ENCODE measurements around the gene CETN1. TPM values are rescaled to one million over a fixed set of nuclear protein-coding genes. Genes with fewer than 3 reads are reported as not detected.

The CETN1 gene
- total RNA-seq, 1 donor from 2014 or later = not detected

GRCh38 chr18:581096-581495 is 916 bp downstream of the CETN1 start:
- no peak for TF ChIP-seq CTCF (IDR thresholded peaks at IDR 0.05; ENCODE audit: insufficient read depth, low read length, poor library complexity, severe bottlenecking)
- no peak for DNase-seq (ENCODE audit: low read depth)
- H3K36me3 ChIP-seq (ENCODE audit: control insufficient read depth, insufficient read depth, low read length) = no peaks in the 10 kb centered on the region
- H3K4me3 ChIP-seq (ENCODE audit: low read depth, low read length) = no peak overlapping the region
- H3K27me3 ChIP-seq (ENCODE audit: control insufficient read depth, insufficient read depth, low read length) = no peaks in the 10 kb centered on the region

DNA sequence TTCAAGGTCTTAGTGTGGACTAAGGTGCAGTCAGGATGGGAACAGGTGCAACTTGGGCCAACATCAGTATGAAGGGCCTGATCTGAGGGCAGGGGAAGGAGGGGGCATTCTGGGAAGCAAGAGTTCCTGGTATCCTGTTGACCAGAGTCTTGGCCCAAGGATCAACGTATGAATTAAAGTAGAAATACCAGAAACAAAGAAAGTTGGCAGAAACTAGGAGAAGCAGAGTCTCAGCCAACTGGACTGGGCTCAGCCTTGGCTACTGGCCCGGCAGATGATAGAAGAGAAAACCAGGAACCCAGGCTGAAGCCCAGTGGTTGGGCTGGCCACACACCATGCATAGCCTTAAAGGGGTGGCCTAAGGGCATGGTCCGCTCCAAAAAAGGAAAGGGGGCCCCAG is 2.3 kb downstream of the CETN1 start:
- TF ChIP-seq CTCF (IDR thresholded peaks at IDR 0.05; ENCODE audit: insufficient read depth, low read length, poor library complexity, severe bottlenecking) = no peak
- Histone ChIP-seq H3K27me3 (ENCODE audit: control insufficient read depth, insufficient read depth, low read length) (no peaks in the 10 kb centered on the region), H3K36me3 (ENCODE audit: control insufficient read depth, insufficient read depth, low read length) (no peaks in the 10 kb centered on the region), H3K4me3 (ENCODE audit: low read depth, low read length) (no peak overlapping the region)
- no peak for DNase-seq (ENCODE audit: low read depth)

GRCh38 chr18:595068-595467 is 14.9 kb downstream of the CETN1 start:
- H3K4me3 ChIP-seq (ENCODE audit: low read depth, low read length) = no peak overlapping the region
- peaks cover 2% of the 10 kb centered on the region for H3K27me3 ChIP-seq (ENCODE audit: control insufficient read depth, insufficient read depth, low read length)
- DNase-seq (ENCODE audit: low read depth) = no peak
- TF ChIP-seq CTCF (IDR thresholded peaks at IDR 0.05; ENCODE audit: insufficient read depth, low read length, poor library complexity, severe bottlenecking) = no peak
- H3K36me3 ChIP-seq (ENCODE audit: control insufficient read depth, insufficient read depth, low read length) = no peaks in the 10 kb centered on the region

DNA sequence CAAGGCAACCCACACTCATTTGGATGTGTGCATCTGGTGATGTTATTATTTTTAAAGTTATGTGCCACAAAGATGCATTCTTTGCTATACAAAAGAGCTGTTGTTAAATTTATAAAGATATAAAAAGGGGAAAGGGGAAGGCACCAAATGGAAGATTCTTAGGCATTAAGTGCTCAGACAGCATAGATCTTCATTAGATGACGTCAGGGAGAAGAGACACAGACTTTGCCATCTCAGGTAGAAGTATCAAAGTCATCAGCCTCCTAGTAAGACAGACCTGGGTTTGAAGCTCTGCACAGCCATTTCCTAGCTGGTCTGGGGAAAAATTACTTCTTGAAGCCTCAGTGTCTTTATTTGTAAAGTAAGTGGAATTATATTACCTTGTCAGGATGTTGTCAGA is 15.4 kb downstream of the CETN1 start:
- no peak for TF ChIP-seq CTCF (IDR thresholded peaks at IDR 0.05; ENCODE audit: insufficient read depth, low read length, poor library complexity, severe bottlenecking)
- DNase-seq (ENCODE audit: low read depth) = no peak
- Histone ChIP-seq H3K36me3 (ENCODE audit: control insufficient read depth, insufficient read depth, low read length) (no peaks in the 10 kb centered on the region), H3K4me3 (ENCODE audit: low read depth, low read length) (no peak overlapping the region), H3K27me3 (ENCODE audit: control insufficient read depth, insufficient read depth, low read length) (peaks cover 2% of the 10 kb centered on the region)

DNA sequence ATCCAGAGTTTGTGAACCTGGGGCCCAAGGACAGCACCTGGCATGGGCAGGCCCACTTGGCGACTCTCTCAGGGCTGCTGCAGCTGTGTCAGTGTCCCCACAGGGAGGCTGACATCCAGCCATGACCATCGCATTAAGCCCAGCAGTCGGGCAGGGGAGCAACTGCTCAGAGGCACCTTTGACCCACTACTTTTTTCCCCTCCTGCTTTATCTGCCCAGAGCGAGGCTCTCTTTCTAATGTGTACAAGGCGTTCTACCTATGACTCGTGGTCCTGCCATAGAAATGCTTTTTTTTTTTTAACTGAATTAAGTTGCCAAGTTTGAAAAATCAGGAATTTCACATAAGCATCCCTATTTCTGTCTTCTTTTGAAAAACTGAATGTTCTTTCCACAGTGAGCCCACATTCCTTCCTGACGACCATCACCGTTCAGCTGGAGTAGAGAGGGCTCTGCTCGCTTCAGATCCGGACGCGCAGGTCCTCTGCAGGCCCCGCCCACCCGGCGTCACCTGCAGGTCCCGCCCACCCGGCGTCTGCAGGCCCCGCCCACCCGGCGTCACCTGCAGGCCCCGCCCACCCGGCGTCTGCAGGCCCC is 16.2 kb downstream of the CETN1 start:
- Histone ChIP-seq H3K4me3 (ENCODE audit: low read depth, low read length) (peak overlapping the region; percentile 15), H3K27me3 (ENCODE audit: control insufficient read depth, insufficient read depth, low read length) (peaks cover 2% of the 10 kb centered on the region), H3K36me3 (ENCODE audit: control insufficient read depth, insufficient read depth, low read length) (no peaks in the 10 kb centered on the region)
- TF ChIP-seq CTCF (IDR thresholded peaks at IDR 0.05; ENCODE audit: insufficient read depth, low read length, poor library complexity, severe bottlenecking) = no peak
- no peak for DNase-seq (ENCODE audit: low read depth)

DNA sequence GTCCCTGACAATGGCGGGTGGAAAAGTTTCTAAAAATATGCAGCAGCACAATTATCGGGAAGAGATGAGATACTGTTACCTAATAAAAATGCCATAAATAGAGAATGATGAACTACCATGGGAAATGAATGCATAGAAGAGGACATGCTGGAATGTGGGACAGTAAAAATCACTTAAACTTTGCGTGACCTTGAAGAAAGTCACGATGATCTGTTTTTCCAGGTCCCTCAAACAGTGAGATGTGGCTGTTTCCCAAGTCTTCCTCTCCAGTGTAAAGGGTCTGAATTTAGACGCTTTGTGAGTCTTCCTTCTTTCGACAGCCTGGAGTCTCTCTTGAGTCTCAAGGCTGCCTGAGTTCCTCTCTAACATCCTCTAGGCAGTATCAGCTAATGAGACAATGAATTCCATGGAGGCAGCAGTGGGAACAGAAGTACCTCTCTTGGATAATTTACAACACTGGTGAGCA is 18.0 kb downstream of the CETN1 start:
- DNase-seq (ENCODE audit: low read depth) = no peak
- H3K27me3 ChIP-seq (ENCODE audit: control insufficient read depth, insufficient read depth, low read length) = peaks cover 6% of the 10 kb centered on the region
- no peak for TF ChIP-seq CTCF (IDR thresholded peaks at IDR 0.05; ENCODE audit: insufficient read depth, low read length, poor library complexity, severe bottlenecking)
- no peaks in the 10 kb centered on the region for H3K36me3 ChIP-seq (ENCODE audit: control insufficient read depth, insufficient read depth, low read length)
- no peak overlapping the region for H3K4me3 ChIP-seq (ENCODE audit: low read depth, low read length)

All from kidney epithelial cell (primary cell).